Measurements from ENCODE around the gene TIMP2. TPM values are rescaled to one million over a fixed set of nuclear protein-coding genes. Genes with fewer than 3 reads are reported as not detected.

The TIMP2 gene
- total RNA-seq, 2 experiments from 2014 or later = 0.54 TPM; not detected in 1

DNA sequence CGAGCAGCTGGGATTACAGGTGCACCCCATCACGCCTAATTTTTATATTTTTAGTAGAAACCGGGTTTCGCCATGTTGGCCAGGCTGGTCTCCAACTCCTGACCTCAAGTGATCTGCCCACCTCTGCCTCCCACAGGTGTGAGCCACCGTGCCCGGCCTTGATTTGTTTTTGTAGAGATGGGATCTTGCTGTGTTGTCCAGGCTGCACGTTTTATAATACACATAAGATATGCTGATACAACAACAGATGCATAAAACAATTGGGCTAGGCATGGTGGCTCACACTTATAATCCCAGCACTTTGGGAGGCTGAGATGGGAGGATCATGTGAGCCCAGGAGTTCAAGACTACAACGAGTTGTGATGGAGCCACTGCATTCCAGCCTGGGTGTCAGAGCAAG is 90.6 kb downstream of the TIMP2 start:
- Histone ChIP-seq H4K20me1 (ENCODE audit: insufficient read depth, low read length) (peaks cover 28% of the 10 kb centered on the region; the same call in 1 of the 2 replicates), H2AFZ (ENCODE audit: low read length) (no peak overlapping the region), H3K79me2 (ENCODE audit: insufficient read depth, low read depth, low read length) (peaks cover 37% of the 10 kb centered on the region), H3K4me1 (ENCODE audit: insufficient read depth, low read length, poor library complexity, severe bottlenecking) (peaks cover 12% of the 10 kb centered on the region), H3K36me3 (ENCODE audit: insufficient read depth, low read length) (peaks cover 91% of the 10 kb centered on the region), H3K4me3 (ENCODE audit: low read depth, low read length, poor library complexity, severe bottlenecking) (no peak overlapping the region), H3K27ac (ENCODE audit: low read depth, low read length, poor library complexity, severe bottlenecking) (no peak overlapping the region), H3K9me3 (ENCODE audit: low read length) (no peaks in the 10 kb centered on the region), H3K9me2 (ENCODE audit: insufficient read depth, low read length) (no peaks in the 10 kb centered on the region), H3K4me2 (ENCODE audit: low read length) (no peak overlapping the region)
- CTCF ChIA-PET (ENCODE audit: unreplicated experiment) = no interaction called here
- POLR2A ChIA-PET = no interaction called here
- intact Hi-C loops (cut with micrococcal nuclease; ENCODE audit: unreplicated experiment) = no loop called here
- BruUV-seq (replicated peaks) = no TSS peak
- TF ChIP-seq, protein P1, sequence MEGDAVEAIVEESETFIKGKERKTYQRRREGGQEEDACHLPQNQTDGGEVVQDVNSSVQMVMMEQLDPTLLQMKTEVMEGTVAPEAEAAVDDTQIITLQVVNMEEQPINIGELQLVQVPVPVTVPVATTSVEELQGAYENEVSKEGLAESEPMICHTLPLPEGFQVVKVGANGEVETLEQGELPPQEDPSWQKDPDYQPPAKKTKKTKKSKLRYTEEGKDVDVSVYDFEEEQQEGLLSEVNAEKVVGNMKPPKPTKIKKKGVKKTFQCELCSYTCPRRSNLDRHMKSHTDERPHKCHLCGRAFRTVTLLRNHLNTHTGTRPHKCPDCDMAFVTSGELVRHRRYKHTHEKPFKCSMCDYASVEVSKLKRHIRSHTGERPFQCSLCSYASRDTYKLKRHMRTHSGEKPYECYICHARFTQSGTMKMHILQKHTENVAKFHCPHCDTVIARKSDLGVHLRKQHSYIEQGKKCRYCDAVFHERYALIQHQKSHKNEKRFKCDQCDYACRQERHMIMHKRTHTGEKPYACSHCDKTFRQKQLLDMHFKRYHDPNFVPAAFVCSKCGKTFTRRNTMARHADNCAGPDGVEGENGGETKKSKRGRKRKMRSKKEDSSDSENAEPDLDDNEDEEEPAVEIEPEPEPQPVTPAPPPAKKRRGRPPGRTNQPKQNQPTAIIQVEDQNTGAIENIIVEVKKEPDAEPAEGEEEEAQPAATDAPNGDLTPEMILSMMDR (conservative IDR thresholded peaks at IDR 0.05; ENCODE audit: low read length) = no peak
- TF ChIP-seq EZH2phosphoT487 (IDR thresholded peaks at IDR 0.05; ENCODE audit: borderline replicate concordance, low read depth, low read length) = no peak
- DNase-seq (ENCODE audit: low spot score) = no peak

DNA sequence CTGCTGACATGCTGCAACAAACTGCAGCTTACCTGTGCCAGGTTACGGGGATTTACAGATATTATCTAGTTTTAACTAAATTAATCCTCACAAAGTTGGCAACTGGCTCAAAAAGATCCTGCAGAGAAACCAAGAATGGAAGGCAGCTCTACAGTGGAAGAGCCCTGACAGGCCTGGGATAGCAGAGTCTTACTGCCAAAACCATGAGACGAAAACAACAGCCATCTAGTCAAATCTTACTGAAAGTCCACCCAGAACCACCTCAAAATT is 92.7 kb downstream of the TIMP2 start:
- H3K9me2 ChIP-seq (ENCODE audit: insufficient read depth, low read length) = no peaks in the 10 kb centered on the region
- DNase-seq (ENCODE audit: low spot score) = no peak
- H3K4me1 ChIP-seq (ENCODE audit: insufficient read depth, low read length, poor library complexity, severe bottlenecking) = no peaks in the 10 kb centered on the region
- peaks cover 9% of the 10 kb centered on the region; the same call in 1 of the 2 replicates for H4K20me1 ChIP-seq (ENCODE audit: insufficient read depth, low read length)
- intact Hi-C loops (cut with micrococcal nuclease; ENCODE audit: unreplicated experiment) = no loop called here
- CTCF ChIA-PET (ENCODE audit: unreplicated experiment) = no interaction called here
- no peak overlapping the region for H2AFZ ChIP-seq (ENCODE audit: low read length)
- no peaks in the 10 kb centered on the region for H3K9me3 ChIP-seq (ENCODE audit: low read length)
- no peak overlapping the region for H3K4me2 ChIP-seq (ENCODE audit: low read length)
- TF ChIP-seq, protein P1 (conservative IDR thresholded peaks at IDR 0.05; ENCODE audit: low read length) = no peak
- TF ChIP-seq EZH2phosphoT487 (IDR thresholded peaks at IDR 0.05; ENCODE audit: borderline replicate concordance, low read depth, low read length) = no peak
- no peak overlapping the region for H3K4me3 ChIP-seq (ENCODE audit: low read depth, low read length, poor library complexity, severe bottlenecking)
- POLR2A ChIA-PET = interaction anchor here (0.9 kb wide), 1 partner anchor 13 kb away, joined by 3 read pairs; no protein-coding TSS in a partner anchor
- no TSS peak for BruUV-seq (replicated peaks)
- no peak overlapping the region for H3K27ac ChIP-seq (ENCODE audit: low read depth, low read length, poor library complexity, severe bottlenecking)
- peaks cover 19% of the 10 kb centered on the region for H3K79me2 ChIP-seq (ENCODE audit: insufficient read depth, low read depth, low read length)
- peaks cover 98% of the 10 kb centered on the region for H3K36me3 ChIP-seq (ENCODE audit: insufficient read depth, low read length)

DNA sequence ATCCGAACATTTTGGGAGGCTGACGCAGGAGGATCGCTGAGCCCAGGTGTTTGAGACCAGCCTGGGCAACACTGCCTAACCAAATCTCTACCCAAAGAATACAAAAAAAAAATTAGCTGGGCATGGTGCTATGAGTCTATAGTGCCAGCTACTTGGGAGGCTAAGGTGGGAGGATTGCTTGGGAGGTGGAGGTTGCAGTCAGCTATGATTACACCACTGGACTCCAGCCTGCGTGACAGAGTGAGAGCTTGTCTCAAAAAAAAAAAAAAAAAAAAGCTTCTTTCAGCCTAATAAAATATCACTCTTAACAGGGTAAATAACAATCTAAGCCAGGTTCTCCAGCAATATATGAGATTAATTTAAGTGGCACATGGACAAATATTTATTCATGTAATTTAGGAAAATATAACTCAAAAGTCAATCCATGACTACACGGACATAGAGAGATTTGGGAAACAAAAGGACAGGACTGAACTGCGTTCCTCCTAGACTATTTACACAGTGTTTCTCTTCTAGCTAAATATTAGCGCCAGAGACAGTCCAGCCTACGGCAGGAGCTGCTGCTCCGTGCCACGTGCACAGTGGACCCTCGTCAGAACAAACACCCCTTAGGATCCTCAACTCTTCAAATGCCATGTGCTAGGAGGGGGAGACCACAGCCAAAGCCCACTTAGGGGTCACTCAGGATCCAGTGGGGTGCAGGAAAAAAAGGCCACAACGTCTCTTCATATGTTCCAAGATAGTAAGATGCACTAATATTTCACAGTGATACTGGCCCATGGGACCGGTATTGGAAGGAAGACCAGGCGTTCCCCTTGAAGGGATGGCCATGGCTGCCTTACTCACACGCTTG is 93.3 kb downstream of the TIMP2 start:
- Histone ChIP-seq H2AFZ (ENCODE audit: low read length) (no peak overlapping the region), H3K79me2 (ENCODE audit: insufficient read depth, low read depth, low read length) (peaks cover 13% of the 10 kb centered on the region), H3K4me1 (ENCODE audit: insufficient read depth, low read length, poor library complexity, severe bottlenecking) (no peaks in the 10 kb centered on the region), H3K36me3 (ENCODE audit: insufficient read depth, low read length) (peaks cover 98% of the 10 kb centered on the region), H3K9me3 (ENCODE audit: low read length) (no peaks in the 10 kb centered on the region), H3K4me3 (ENCODE audit: low read depth, low read length, poor library complexity, severe bottlenecking) (no peak overlapping the region), H3K4me2 (ENCODE audit: low read length) (no peak overlapping the region), H3K27ac (ENCODE audit: low read depth, low read length, poor library complexity, severe bottlenecking) (no peak overlapping the region), H3K9me2 (ENCODE audit: insufficient read depth, low read length) (no peaks in the 10 kb centered on the region), H4K20me1 (ENCODE audit: insufficient read depth, low read length) (peaks cover 7% of the 10 kb centered on the region; the same call in 1 of the 2 replicates)
- ChIA-PET CTCF (ENCODE audit: unreplicated experiment) (interaction anchor here (0.6 kb wide), 1 partner anchor 43 kb away, joined by 6 read pairs; no protein-coding TSS in a partner anchor), POLR2A (interaction anchor here (0.7 to 0.9 kb wide), 4 partner anchors 8 to 88 kb away, joined by 3 to 4 read pairs (median 3); no protein-coding TSS in a partner anchor)
- DNase-seq (ENCODE audit: low spot score) = no peak
- intact Hi-C loops (cut with micrococcal nuclease; ENCODE audit: unreplicated experiment) = no loop called here
- TF ChIP-seq EZH2phosphoT487 (IDR thresholded peaks at IDR 0.05; ENCODE audit: borderline replicate concordance, low read depth, low read length) = no peak
- TF ChIP-seq, protein P1 (conservative IDR thresholded peaks at IDR 0.05; ENCODE audit: low read length) = no peak
- BruUV-seq (replicated peaks) = no TSS peak

Measured in OCI-LY7 (cell line).